A549 (cell line): ENCODE data around the gene FER1L5. TPM values are rescaled to one million over a fixed set of nuclear protein-coding genes. Genes with fewer than 3 reads are reported as not detected.

Source experiments
- ATAC-seq, 2 experiments: fragments of 200-7000 bp in 1 of 2; fragments of >200 bp in 1 of 2; cut with Nextera tagmentation in 1 of 2; cut with Tn5 transposase in 1 of 2; 3 replicates each; pipeline versions ENCODE4 v1.8.0 to v1.9.1; 2018 to 2020; ENCODE audit warnings: mild to moderate bottlenecking in 1 of 2, moderate library complexity in 1 of 2
- CTCF ChIA-PET: fragments of 300-600 bp; sonication (Branson Sonifier 250); formaldehyde crosslinking; extraction: SDS; loops from one replicate; lab custom pipeline; 2021; ENCODE audit warnings: antibody characterized with exemption, inconsistent platforms; lab: Yijun Ruan, JAX
- POLR2A ChIA-PET: fragments of 350-600 bp; formaldehyde crosslinking; extraction: SDS; loops from one replicate; lab custom pipeline; 2021; ENCODE audit warnings: antibody characterized with exemption, inconsistent platforms; lab: Yijun Ruan, JAX
- DNase-seq, 2 experiments: peaks; one replicate each; pipeline versions ENCODE4 v3.0.0 to v3.0.0-alpha.2; 2011 to 2016; ENCODE audit warnings: low read depth in 1 of 2, low spot score in 1 of 2
- FAIRE-seq: peaks from 2 replicates; lab custom pipeline; 2011; peaks lifted over from hg19 to GRCh38; lab: Jason Lieb, UNC
- H3K27ac ChIP-seq, 2 experiments: fragments of >200 bp; sonication (Bioruptor Twin); formaldehyde crosslinking; 3 replicates each; pipeline ENCODE4 v1.5.1; 2016 to 2017
- H3K4me1 ChIP-seq: fragments of >200 bp; sonication (Bioruptor Twin); formaldehyde crosslinking; 3 replicates; pipeline ENCODE4 v1.6.1; 2016
- H3K4me2 ChIP-seq: fragments of >200 bp; sonication (Bioruptor Twin); formaldehyde crosslinking; 3 replicates; pipeline ENCODE4 v1.6.1; 2016
- H3K4me3 ChIP-seq: fragments of >200 bp; sonication (Bioruptor Twin); formaldehyde crosslinking; 3 replicates; pipeline ENCODE4 v1.5.1; 2016
- H3K9me3 ChIP-seq: fragments of >200 bp; sonication (Bioruptor Twin); formaldehyde crosslinking; 3 replicates; pipeline ENCODE4 v1.6.1; 2016
- BHLHE40 ChIP-seq: IDR thresholded peaks from 2 replicates; pipeline ENCODE4 v1.6.1; 2012; ENCODE audit warnings: low read depth, low read length, inconsistent platforms
- CBX8 ChIP-seq: fragments of 200-600 bp; sonication (generic); IDR thresholded peaks from 2 replicates; pipeline ENCODE4 v1.6.1; 2016
- CHD4 ChIP-seq: fragments of 200-600 bp; sonication (generic); IDR thresholded peaks from 2 replicates; pipeline ENCODE4 v1.6.1; 2016; ENCODE audit warnings: antibody characterized with exemption, mild to moderate bottlenecking, borderline replicate concordance
- EP300 ChIP-seq, 2 experiments: fragments of >200 bp; sonication (Bioruptor Twin); formaldehyde crosslinking; IDR thresholded peaks; 2 replicates in 1 of 2; 3 replicates in 1 of 2; pipeline ENCODE4 v1.6.1; 2016 to 2017
- FOSB ChIP-seq: fragments of 250-450 bp; sonication (Bioruptor Pico); IDR thresholded peaks from 2 replicates; pipeline ENCODE4 v1.5.0; 2020; ENCODE audit warnings: mild to moderate bottlenecking, moderate library complexity
- GATA3 ChIP-seq: IDR thresholded peaks from 2 replicates; pipeline ENCODE4 v1.6.1; 2012; ENCODE audit warnings: borderline replicate concordance
- HDAC2 ChIP-seq: fragments of 200-600 bp; sonication (generic); IDR thresholded peaks from 2 replicates; pipeline ENCODE4 v1.6.1; 2016
- HOXA7 ChIP-seq: fragments of 250-450 bp; sonication (Bioruptor Pico); IDR thresholded peaks from 2 replicates; pipeline ENCODE4 v1.5.0; 2020; ENCODE audit warnings: mild to moderate bottlenecking, moderate library complexity
- HOXB13 ChIP-seq: fragments of 250-450 bp; sonication (Bioruptor Pico); IDR thresholded peaks from 2 replicates; pipeline ENCODE4 v1.5.0; 2020; ENCODE audit warnings: low read depth, mild to moderate bottlenecking, moderate library complexity
- HOXB5 ChIP-seq: fragments of 250-450 bp; sonication (Bioruptor Pico); IDR thresholded peaks from 2 replicates; pipeline ENCODE4 v1.5.0; 2020; ENCODE audit warnings: mild to moderate bottlenecking, moderate library complexity
- JUNB ChIP-seq: fragments of >200 bp; sonication (Bioruptor Twin); formaldehyde crosslinking; IDR thresholded peaks from 2 replicates; pipeline ENCODE4 v1.6.1; 2016
- MAX ChIP-seq: IDR thresholded peaks from 2 replicates; pipeline ENCODE4 v1.6.1; 2012
- MYC ChIP-seq: IDR thresholded peaks from 2 replicates; pipeline ENCODE4 v1.6.1; 2012; ENCODE audit warnings: mild to moderate bottlenecking, inconsistent platforms, low read length, improper control_type of control experiment, borderline replicate concordance
- NPAS2 ChIP-seq: fragments of 250-450 bp; sonication (Bioruptor Pico); IDR thresholded peaks from 2 replicates; pipeline ENCODE4 v1.8.0; 2022; ENCODE audit warnings: mild to moderate bottlenecking, moderate library complexity, borderline replicate concordance
- NR3C1 ChIP-seq: fragments of >200 bp; sonication (Bioruptor Twin); formaldehyde crosslinking; IDR thresholded peaks from 3 replicates; pipeline ENCODE4 v1.6.1; 2017
- PBX3 ChIP-seq: IDR thresholded peaks from 2 replicates; pipeline ENCODE4 v1.6.1; 2012
- POLR2A ChIP-seq: IDR thresholded peaks from 2 replicates; pipeline ENCODE4 v1.6.1; 2012; ENCODE audit warnings: mild to moderate bottlenecking, low read length
- REST ChIP-seq: fragments of 200-600 bp; sonication (generic); IDR thresholded peaks from 2 replicates; pipeline ENCODE4 v1.6.1; 2016; ENCODE audit warnings: antibody characterized with exemption, mild to moderate bottlenecking, moderate library complexity
- RFX5 ChIP-seq: fragments of 450-650 bp; IDR thresholded peaks from 2 replicates; pipeline ENCODE4 v1.7.1; 2014; ENCODE audit warnings: antibody characterized with exemption, mild to moderate bottlenecking, moderate library complexity
- SREBF2 ChIP-seq: fragments of 450-650 bp; IDR thresholded peaks from 2 replicates; pipeline ENCODE4 v1.6.1; 2014; ENCODE audit warnings: mild to moderate bottlenecking, moderate library complexity
- ZFP36 ChIP-seq: fragments of 450-650 bp; IDR thresholded peaks from 2 replicates; pipeline ENCODE4 v1.6.1; 2014; ENCODE audit warnings: borderline replicate concordance; ENCODE audit not compliant: partially characterized antibody
- ZNF302 ChIP-seq: fragments of 250-450 bp; sonication (Bioruptor Pico); IDR thresholded peaks from 2 replicates; pipeline ENCODE4 v1.9.0; 2021; ENCODE audit warnings: inconsistent platforms, mild to moderate bottlenecking, moderate library complexity
- WGBS: methylation state at CpG from one replicate; pipeline ENCODE4 v1.1.6; 2017; ENCODE audit errors: missing lambda C conversion rate; 5-methylcytosine and 5-hydroxymethylcytosine counted together
- polyA plus RNA-seq, 4 experiments: library from polyadenylated mRNA; depleted of rRNA in 3 of 4; stranded (reverse); fragments of >200 nt; fragmentation: RNase III in 1 of 4; extraction: RNeasy Plus Mini Kit Qiagen cat#74134 plus additional on column Dnase treatment in 1 of 4; gene quantifications; 2 replicates in 3 of 4; 3 replicates in 1 of 4; pipeline ENCODE4 v1.2.3, GENCODE V29; 2011 to 2017
- TF ChIP-seq, protein P1 (sequence below): fragments of 450-650 bp; IDR thresholded peaks from 2 replicates; pipeline ENCODE4 v1.6.1; 2014; ENCODE audit warnings: antibody characterized with exemption

The FER1L5 gene
- polyA plus RNA-seq, 2 of the 4 experiments (the other 2 are of a cell fraction), result 0.01 TPM; not detected in 1

DNA sequence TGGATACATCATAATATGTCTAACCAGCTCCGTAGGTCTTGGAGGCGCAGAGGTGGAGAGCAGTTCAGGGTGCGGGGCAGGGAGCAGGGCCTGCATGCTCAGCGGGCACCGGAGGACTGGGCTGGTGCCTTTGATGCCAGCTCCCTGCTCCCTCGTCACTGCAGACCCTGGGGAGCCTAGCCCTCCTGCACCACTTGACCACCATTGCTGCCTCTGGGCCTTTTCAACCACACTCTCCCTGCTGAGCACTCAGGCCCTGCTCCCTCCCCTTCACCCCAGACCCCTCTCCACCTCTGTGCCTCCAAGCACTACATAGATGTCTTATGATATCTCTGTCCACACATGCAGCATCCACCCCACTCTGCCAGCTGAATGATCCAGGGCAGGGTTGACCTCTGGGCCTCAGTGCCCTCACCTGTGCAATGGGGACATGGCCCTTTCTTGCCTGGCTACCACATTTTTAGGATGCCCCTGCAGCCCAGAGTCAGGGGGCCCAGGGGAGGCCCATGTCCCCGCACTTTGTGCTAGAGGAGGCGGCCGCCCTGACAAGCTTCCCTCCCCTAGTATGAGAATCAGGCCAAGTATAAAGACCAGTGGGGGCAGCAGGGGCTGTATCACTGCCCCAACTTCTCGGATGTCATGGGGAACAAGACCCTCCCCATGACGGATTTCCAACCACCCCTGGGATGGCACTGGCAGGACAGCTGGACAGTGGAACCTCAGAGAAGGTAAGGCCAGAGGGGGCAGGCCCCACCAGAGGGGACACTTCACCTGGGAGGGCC is 46.3 kb downstream of the FER1L5 start:
- FAIRE-seq (no peak), ATAC-seq (no peak), DNase-seq (no peak)
- 89% methylated on average over 8 of the region's 11 CpGs for WGBS
- Histone ChIP-seq H3K4me1 (no peaks in the 10 kb centered on the region), H3K4me2 (no peak overlapping the region), H3K9me3 (no peaks in the 10 kb centered on the region), H3K4me3 (no peak overlapping the region), H3K27ac (no peak overlapping the region)
- CTCF ChIA-PET, result interaction anchor here (1.1 to 1.6 kb wide), 3 partner anchors 11 to 139 kb away, joined by 3 read pairs; no protein-coding TSS in a partner anchor
- TF ChIP-seq HDAC2, result no peak
- no peak for TF ChIP-seq POLR2A
- TF ChIP-seq BHLHE40, result no peak
- TF ChIP-seq CHD4, result no peak
- TF ChIP-seq HOXA7 (CRISPR knock-in tag), result no peak
- no peak for TF ChIP-seq GATA3
- no peak for TF ChIP-seq FOSB (CRISPR knock-in tag)
- TF ChIP-seq SREBF2, result no peak
- TF ChIP-seq CBX8, result no peak
- TF ChIP-seq PBX3, result no peak
- no peak for TF ChIP-seq HOXB13 (CRISPR knock-in tag)
- no peak for TF ChIP-seq JUNB
- TF ChIP-seq, protein P1, sequence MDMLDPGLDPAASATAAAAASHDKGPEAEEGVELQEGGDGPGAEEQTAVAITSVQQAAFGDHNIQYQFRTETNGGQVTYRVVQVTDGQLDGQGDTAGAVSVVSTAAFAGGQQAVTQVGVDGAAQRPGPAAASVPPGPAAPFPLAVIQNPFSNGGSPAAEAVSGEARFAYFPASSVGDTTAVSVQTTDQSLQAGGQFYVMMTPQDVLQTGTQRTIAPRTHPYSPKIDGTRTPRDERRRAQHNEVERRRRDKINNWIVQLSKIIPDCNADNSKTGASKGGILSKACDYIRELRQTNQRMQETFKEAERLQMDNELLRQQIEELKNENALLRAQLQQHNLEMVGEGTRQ, result no peak
- POLR2A ChIA-PET, result no interaction called here

GRCh38 chr2:96689431-96689991 is 46.9 kb downstream of the FER1L5 start:
- H3K9me3 ChIP-seq, result no peaks in the 10 kb centered on the region
- ChIA-PET CTCF (interaction anchor here (1.4 to 1.6 kb wide), 3 partner anchors 11 to 69 kb away, joined by 3 read pairs; no protein-coding TSS in a partner anchor), POLR2A (no interaction called here)
- WGBS, result 94% methylated on average over 11 of the region's 14 CpGs
- TF ChIP-seq MYC (no peak), RFX5 (no peak), NR3C1 (no peak), NPAS2 (CRISPR knock-in tag) (no peak), EP300 (IDR thresholded peaks at IDR 0.05) (no peak), ZNF302 (CRISPR knock-in tag) (no peak), MAX (no peak), HOXB5 (CRISPR knock-in tag) (no peak), ZFP36 (no peak), CHD4 (no peak), REST (no peak)
- DNase-seq (no peak), FAIRE-seq (no peak), ATAC-seq (no peak)
- no peak overlapping the region for H3K4me3 ChIP-seq
- H3K4me2 ChIP-seq, result no peak overlapping the region
- H3K4me1 ChIP-seq, result no peaks in the 10 kb centered on the region
- H3K27ac ChIP-seq, result no peak overlapping the region
